CD4-positive, alpha-beta T cell treated with Interleukin-17A for 4 hours (primary cell): ENCODE data around the gene IFIT1B.

Experiments used
- DNase-seq: peaks from one replicate; pipeline ENCODE4 v3.0.0-alpha.2; 2020; ENCODE audit warnings: mixed read lengths

The IFIT1B gene

GRCh38 chr10:89414146-89414878, 36.5 kb downstream of the IFIT1B start, which contains the start of gene IFIT5:
TSS of gene IFIT5 (plus strand) at chr10:89414568. CDS start at chr10:89414799, 231 bp downstream.
- DNase-seq: peak; percentile 73

GRCh38 chr10:89414879-89415821, 37.3 kb downstream of the IFIT1B start:
- peak; percentile 57 for DNase-seq

- no peak for DNase-seq
Measured at GRCh38 chr10:89416465-89416864, 38.6 kb downstream of the IFIT1B start.

GRCh38 chr10:89419548-89419947, 41.7 kb downstream of the IFIT1B start:
- DNase-seq: peak; percentile 16

GRCh38 chr10:89421018-89421476, 43.2 kb downstream of the IFIT1B start:
- DNase-seq: no peak

GRCh38 chr10:89425000-89425399, 47.1 kb downstream of the IFIT1B start:
- DNase-seq: no peak

- no peak for DNase-seq
Measured at GRCh38 chr10:89426230-89426868, 48.5 kb downstream of the IFIT1B start.

GRCh38 chr10:89427629-89428028, 49.8 kb downstream of the IFIT1B start:
- no peak for DNase-seq

GRCh38 chr10:89428877-89429276, 51.0 kb downstream of the IFIT1B start:
- no peak for DNase-seq

- no peak for DNase-seq
Measured at GRCh38 chr10:89431977-89432376, 54.1 kb downstream of the IFIT1B start.
